Liver (tissue), 3 donors: Measurements from ENCODE around the gene MIEN1.
"Not testable (repeated sequence)": the region's sequence is repeated elsewhere in the genome, so short reads cannot be mapped to it uniquely, and the experiment has no call there.

Source experiments
- ATF3 ChIP-seq: IDR thresholded peaks from 2 replicates; pipeline ENCODE4 v1.6.1; 2016; ENCODE audit warnings: antibody characterized with exemption
- CTCF ChIP-seq: fragments of 150-350 bp; IDR thresholded peaks from 2 replicates; pipeline ENCODE4 v1.5.1; 2017; ENCODE audit warnings: improper control_type of control experiment, low read depth, low read length; ENCODE audit not compliant: missing input control
- YY1 ChIP-seq: IDR thresholded peaks from 2 replicates; pipeline ENCODE4 v1.6.1; 2016; ENCODE audit warnings: antibody characterized with exemption, mild to moderate bottlenecking
- donor health status: healthy.
- donor health status: healthy.

- not testable (repeated sequence) for TF ChIP-seq YY1, CTCF, ATF3
These were observed 4.4 kb downstream of the MIEN1 start for GRCh38 chr17:39725923-39726322.
